ENCODE measurements around the gene THEM5.
"Not testable (repeated sequence)": the region's sequence is repeated elsewhere in the genome, so short reads cannot be mapped to it uniquely, and the experiment has no call there.

- TF ChIP-seq, protein P1, sequence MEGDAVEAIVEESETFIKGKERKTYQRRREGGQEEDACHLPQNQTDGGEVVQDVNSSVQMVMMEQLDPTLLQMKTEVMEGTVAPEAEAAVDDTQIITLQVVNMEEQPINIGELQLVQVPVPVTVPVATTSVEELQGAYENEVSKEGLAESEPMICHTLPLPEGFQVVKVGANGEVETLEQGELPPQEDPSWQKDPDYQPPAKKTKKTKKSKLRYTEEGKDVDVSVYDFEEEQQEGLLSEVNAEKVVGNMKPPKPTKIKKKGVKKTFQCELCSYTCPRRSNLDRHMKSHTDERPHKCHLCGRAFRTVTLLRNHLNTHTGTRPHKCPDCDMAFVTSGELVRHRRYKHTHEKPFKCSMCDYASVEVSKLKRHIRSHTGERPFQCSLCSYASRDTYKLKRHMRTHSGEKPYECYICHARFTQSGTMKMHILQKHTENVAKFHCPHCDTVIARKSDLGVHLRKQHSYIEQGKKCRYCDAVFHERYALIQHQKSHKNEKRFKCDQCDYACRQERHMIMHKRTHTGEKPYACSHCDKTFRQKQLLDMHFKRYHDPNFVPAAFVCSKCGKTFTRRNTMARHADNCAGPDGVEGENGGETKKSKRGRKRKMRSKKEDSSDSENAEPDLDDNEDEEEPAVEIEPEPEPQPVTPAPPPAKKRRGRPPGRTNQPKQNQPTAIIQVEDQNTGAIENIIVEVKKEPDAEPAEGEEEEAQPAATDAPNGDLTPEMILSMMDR (IDR thresholded peaks at IDR 0.05; ENCODE audit: low read length) = not testable (repeated sequence)
- TF ChIP-seq EZH2 (optimal IDR thresholded peaks at IDR 0.05; ENCODE audit: low read depth, low read length) = not testable (repeated sequence)
Observed at GRCh38 chr1:151883898-151884297, 30.4 kb upstream of the THEM5 start.

Measured in MM.1S (cell line).